ENCODE data around the gene CHST15. TPM values are rescaled to one million over a fixed set of nuclear protein-coding genes. Genes with fewer than 3 reads are reported as not detected.

The CHST15 gene
- total and polyA plus RNA-seq, 4 donors = 4.5 to 43.8 (median 25.0) TPM

DNA sequence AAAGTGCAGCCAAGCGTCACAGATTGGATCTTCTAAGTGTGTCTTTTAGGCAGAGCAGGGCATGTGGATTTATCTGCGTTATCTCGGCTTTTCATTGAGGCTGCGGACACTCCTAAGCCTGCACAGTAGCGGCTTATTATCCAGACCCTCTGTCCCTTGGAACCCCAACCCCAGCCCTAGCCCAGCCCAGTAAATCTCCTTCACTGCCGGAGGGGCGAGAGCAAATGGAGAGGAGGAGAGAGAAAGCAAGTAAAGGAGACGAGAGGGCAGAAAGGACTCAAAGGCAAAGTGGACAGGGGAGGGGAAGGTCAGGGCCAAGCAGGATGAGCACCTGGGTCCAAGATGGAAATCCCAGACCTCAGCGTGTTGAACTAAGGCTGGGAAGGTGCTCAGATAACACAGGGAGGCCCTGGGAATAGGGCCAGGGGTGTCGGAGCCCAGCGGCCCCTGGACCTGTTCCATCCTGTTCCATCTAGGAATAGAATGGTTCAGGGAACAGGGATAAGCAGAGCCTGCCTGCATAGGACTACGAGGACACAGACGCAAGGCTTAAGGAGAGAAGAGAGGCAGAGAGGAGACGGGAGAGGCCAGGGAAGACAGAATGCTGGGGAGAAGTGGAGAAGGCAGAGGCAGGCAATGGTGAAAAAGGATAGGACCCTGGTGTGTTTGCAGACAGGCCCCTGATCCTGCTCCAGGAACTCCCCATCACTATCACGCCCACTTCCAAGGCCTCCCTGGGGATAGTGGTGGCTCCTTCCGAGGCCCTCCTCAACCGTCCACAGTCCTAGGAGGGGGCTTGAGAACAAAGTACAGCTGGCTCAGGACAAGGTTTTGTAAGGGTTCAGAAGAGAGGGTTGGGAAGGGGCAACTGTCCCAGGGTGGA is 99.6 kb downstream of the CHST15 start:
- peaks cover 0 to 3% of the 10 kb centered on the region in 2 donors for H3K27me3 ChIP-seq (ENCODE audit: control insufficient read depth in 1 of 2, insufficient read depth in 2 of 2, low read length in 1 of 2)

GRCh38 chr10:123991611-123992570 is 101.5 kb downstream of the CHST15 start:
- Histone ChIP-seq H3K4me3 (ENCODE audit: low read length in 2 of 2) (no peak overlapping the region), H3K27me3 (ENCODE audit: control insufficient read depth in 1 of 2, insufficient read depth in 2 of 2, low read length in 1 of 2) (peaks cover 0 to 3% of the 10 kb centered on the region in 2 donors), H3K36me3 (ENCODE audit: control insufficient read depth in 1 of 2, insufficient read depth in 2 of 2, low read length in 1 of 2) (no peaks in the 10 kb centered on the region), H3K9me3 (ENCODE audit: control insufficient read depth, low read length) (no peaks in the 10 kb centered on the region), H3K27ac (ENCODE audit: low read depth in 1 of 2, low read length in 2 of 2) (no peak overlapping the region), H3K4me1 (ENCODE audit: control insufficient read depth in 1 of 2, insufficient read depth in 2 of 2, low read length in 2 of 2) (no peaks in the 10 kb centered on the region)
- no peak for ATAC-seq (ENCODE audit: low FRiP score)
- intact Hi-C loops (cut with DNase I) = no loop called here
- 14 to 26% methylated on average over 66 to 92 of the region's 92 CpGs for WGBS, 2 donors
- DNase-seq = peak in 1 of 2 donors; percentile 77

More for the DNA sequence above, 99.6 kb downstream of the CHST15 start:
- Histone ChIP-seq H3K36me3 (ENCODE audit: control insufficient read depth in 1 of 2, insufficient read depth in 2 of 2, low read length in 1 of 2) (no peaks in the 10 kb centered on the region), H3K9me3 (ENCODE audit: control insufficient read depth, low read length) (no peaks in the 10 kb centered on the region), H3K27ac (ENCODE audit: low read depth in 1 of 2, low read length in 2 of 2) (no peak overlapping the region), H3K4me1 (ENCODE audit: control insufficient read depth in 1 of 2, insufficient read depth in 2 of 2, low read length in 2 of 2) (no peaks in the 10 kb centered on the region), H3K4me3 (ENCODE audit: low read length in 2 of 2) (no peak overlapping the region)
- intact Hi-C loops (cut with DNase I) = loop anchor here in 1 of 2 donors (1.0 to 2.0 kb wide), 2 partner anchors 269 to 396 kb away; no protein-coding TSS in a partner anchor
- ATAC-seq (ENCODE audit: low FRiP score) (peak; percentile 2), DNase-seq (no peak)
- WGBS, 2 donors = 44 to 50% methylated on average over 17 of the region's 17 CpGs

DNA sequence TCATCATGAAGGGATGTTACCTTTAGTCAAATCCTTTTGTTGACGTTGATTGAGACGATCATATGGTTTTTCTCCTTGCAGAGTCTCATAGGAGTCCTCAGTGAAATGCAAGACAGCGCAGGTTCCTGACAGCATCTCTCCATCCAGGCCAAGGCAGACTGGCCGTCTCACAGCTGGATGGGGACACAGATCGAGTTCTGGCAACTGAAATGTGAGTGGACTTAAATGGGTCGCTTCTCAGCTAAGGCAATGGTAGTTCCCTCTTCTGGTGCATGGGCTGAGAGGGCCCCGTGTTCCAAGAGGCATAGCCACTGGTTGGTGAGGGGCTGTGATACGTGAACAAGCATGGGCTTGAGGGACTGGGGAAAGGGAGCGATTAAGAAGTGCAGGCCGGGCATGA is 102.5 kb downstream of the CHST15 start:
- no peaks in the 10 kb centered on the region for H3K9me3 ChIP-seq (ENCODE audit: control insufficient read depth, low read length)
- H3K4me3 ChIP-seq (ENCODE audit: low read length in 2 of 2) = no peak overlapping the region
- no peaks in the 10 kb centered on the region for H3K4me1 ChIP-seq (ENCODE audit: control insufficient read depth in 1 of 2, insufficient read depth in 2 of 2, low read length in 2 of 2)
- peaks cover 0 to 3% of the 10 kb centered on the region in 2 donors for H3K27me3 ChIP-seq (ENCODE audit: control insufficient read depth in 1 of 2, insufficient read depth in 2 of 2, low read length in 1 of 2)
- ATAC-seq (ENCODE audit: low FRiP score) (no peak), DNase-seq (no peak)
- intact Hi-C loops (cut with DNase I) = no loop called here
- 85 to 86% methylated on average over 10 of the region's 10 CpGs for WGBS, 2 donors
- H3K27ac ChIP-seq (ENCODE audit: low read depth in 1 of 2, low read length in 2 of 2) = no peak overlapping the region
- H3K36me3 ChIP-seq (ENCODE audit: control insufficient read depth in 1 of 2, insufficient read depth in 2 of 2, low read length in 1 of 2) = no peaks in the 10 kb centered on the region

- no peaks in the 10 kb centered on the region for H3K4me1 ChIP-seq (ENCODE audit: control insufficient read depth in 1 of 2, insufficient read depth in 2 of 2, low read length in 2 of 2)
- H3K27ac ChIP-seq (ENCODE audit: low read depth in 1 of 2, low read length in 2 of 2) = no peak overlapping the region
- no peak overlapping the region for H3K4me3 ChIP-seq (ENCODE audit: low read length in 2 of 2)
- 79 to 81% methylated on average over 2 of the region's 2 CpGs for WGBS, 2 donors
- H3K36me3 ChIP-seq (ENCODE audit: control insufficient read depth in 1 of 2, insufficient read depth in 2 of 2, low read length in 1 of 2) = no peaks in the 10 kb centered on the region
- ATAC-seq (ENCODE audit: low FRiP score) = no peak
- intact Hi-C loops (cut with DNase I) = no loop called here
- no peaks in the 10 kb centered on the region for H3K9me3 ChIP-seq (ENCODE audit: control insufficient read depth, low read length)
- peaks cover 0 to 5% of the 10 kb centered on the region in 2 donors for H3K27me3 ChIP-seq (ENCODE audit: control insufficient read depth in 1 of 2, insufficient read depth in 2 of 2, low read length in 1 of 2)
- no peak for DNase-seq
Observed at GRCh38 chr10:123988694-123989093, 104.7 kb downstream of the CHST15 start.

GRCh38 chr10:123986736-123987135 is 106.7 kb downstream of the CHST15 start:
- no peaks in the 10 kb centered on the region for H3K9me3 ChIP-seq (ENCODE audit: control insufficient read depth, low read length)

DNA sequence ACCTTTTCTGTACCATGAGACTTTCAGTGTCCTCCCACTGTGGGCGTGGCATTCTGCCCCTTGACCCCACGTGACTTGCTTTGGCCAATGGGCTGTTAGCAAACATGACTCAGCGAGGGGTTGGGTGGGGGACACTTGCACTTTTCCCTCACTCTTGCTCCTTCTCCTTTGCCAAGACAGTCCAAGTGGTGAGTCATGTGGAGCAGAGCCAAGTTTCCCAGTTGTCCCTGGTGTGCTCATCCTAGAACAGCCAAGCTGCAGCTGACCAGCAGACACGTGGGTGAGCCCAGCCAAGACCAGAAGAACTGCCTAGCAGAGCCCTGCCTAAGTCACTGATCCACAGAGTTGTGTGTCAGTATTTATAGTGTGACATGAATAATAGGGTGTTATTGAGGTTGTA is 119.0 kb downstream of the CHST15 start:
- intact Hi-C loops (cut with DNase I) = no loop called here
- Histone ChIP-seq H3K27ac (ENCODE audit: low read depth in 1 of 2, low read length in 2 of 2) (no peak overlapping the region), H3K9me3 (ENCODE audit: control insufficient read depth, low read length) (peaks cover 6% of the 10 kb centered on the region), H3K36me3 (ENCODE audit: control insufficient read depth in 1 of 2, insufficient read depth in 2 of 2, low read length in 1 of 2) (no peaks in the 10 kb centered on the region), H3K4me1 (ENCODE audit: control insufficient read depth in 1 of 2, insufficient read depth in 2 of 2, low read length in 2 of 2) (no peaks in the 10 kb centered on the region), H3K4me3 (ENCODE audit: low read length in 2 of 2) (no peak overlapping the region), H3K27me3 (ENCODE audit: control insufficient read depth in 1 of 2, insufficient read depth in 2 of 2, low read length in 1 of 2) (no peaks in the 10 kb centered on the region)
- DNase-seq (no peak), ATAC-seq (ENCODE audit: low FRiP score) (no peak)
- 70 to 81% methylated on average over 4 of the region's 4 CpGs for WGBS, 2 donors

More at GRCh38 chr10:123986736-123987135, 106.7 kb downstream of the CHST15 start:
- 68 to 72% methylated on average over 1 of the region's 1 CpG for WGBS, 2 donors
- no peak overlapping the region for H3K4me3 ChIP-seq (ENCODE audit: low read length in 2 of 2)
- intact Hi-C loops (cut with DNase I) = no loop called here
- H3K36me3 ChIP-seq (ENCODE audit: control insufficient read depth in 1 of 2, insufficient read depth in 2 of 2, low read length in 1 of 2) = no peaks in the 10 kb centered on the region
- H3K27me3 ChIP-seq (ENCODE audit: control insufficient read depth in 1 of 2, insufficient read depth in 2 of 2, low read length in 1 of 2) = peaks cover 0 to 5% of the 10 kb centered on the region in 2 donors
- H3K4me1 ChIP-seq (ENCODE audit: control insufficient read depth in 1 of 2, insufficient read depth in 2 of 2, low read length in 2 of 2) = no peaks in the 10 kb centered on the region
- H3K27ac ChIP-seq (ENCODE audit: low read depth in 1 of 2, low read length in 2 of 2) = no peak overlapping the region
- DNase-seq (no peak), ATAC-seq (ENCODE audit: low FRiP score) (no peak)

DNA sequence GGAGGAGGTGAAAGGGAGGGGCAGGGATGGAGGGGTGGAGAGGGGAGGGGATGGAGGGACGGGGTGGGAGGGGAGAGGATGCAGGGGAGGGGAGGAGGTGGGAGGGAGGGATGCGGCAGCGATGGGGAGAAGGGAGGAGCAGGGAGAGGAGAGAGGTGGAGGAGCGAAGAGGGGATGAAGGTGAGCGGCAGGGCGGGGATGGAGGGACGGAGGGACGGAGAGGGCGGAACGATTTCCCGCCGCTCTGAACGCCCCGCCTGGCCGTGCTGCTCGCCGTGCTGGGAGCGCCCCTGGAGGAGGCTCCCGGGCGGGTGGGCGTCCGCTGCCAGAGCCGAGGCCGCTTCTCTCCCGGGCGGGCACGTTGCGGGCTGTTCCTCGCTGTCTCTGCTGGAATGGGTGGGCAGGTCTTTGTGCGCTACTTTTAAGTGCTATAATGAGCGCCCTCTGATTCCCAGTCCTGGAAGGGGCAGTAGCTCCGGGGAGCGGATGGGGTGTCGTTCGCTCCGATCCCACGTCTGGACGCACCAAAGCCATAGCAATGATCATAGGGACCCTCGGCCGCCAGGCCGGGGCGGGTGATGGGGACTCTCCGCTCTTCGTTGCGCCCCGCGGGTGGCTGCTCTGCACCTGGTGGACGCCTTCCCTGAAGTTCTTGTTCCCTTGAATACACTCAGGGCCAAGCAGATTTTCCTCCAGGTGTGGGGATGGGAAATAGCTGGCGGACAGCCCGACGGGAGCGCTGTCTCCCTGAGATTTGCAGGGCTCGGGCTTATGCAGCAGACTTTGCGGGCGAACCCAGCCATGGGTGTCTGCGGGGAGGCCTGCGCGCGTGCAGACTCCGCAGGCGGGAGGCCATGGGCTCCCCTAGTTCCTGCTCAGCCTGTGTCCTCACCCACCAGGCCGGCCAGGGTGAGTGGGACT is 120.7 kb downstream of the CHST15 start:
- ATAC-seq (ENCODE audit: low FRiP score) (no peak), DNase-seq (no peak)
- WGBS, 2 donors = 5 to 6% methylated on average over 55 to 62 of the region's 62 CpGs

GRCh38 chr10:123970927-123971286 is 122.5 kb downstream of the CHST15 start:
- Histone ChIP-seq H3K4me1 (ENCODE audit: control insufficient read depth in 1 of 2, insufficient read depth in 2 of 2, low read length in 2 of 2) (no peaks in the 10 kb centered on the region), H3K27ac (ENCODE audit: low read depth in 1 of 2, low read length in 2 of 2) (no peak overlapping the region), H3K4me3 (ENCODE audit: low read length in 2 of 2) (no peak overlapping the region), H3K36me3 (ENCODE audit: control insufficient read depth in 1 of 2, insufficient read depth in 2 of 2, low read length in 1 of 2) (no peaks in the 10 kb centered on the region), H3K27me3 (ENCODE audit: control insufficient read depth in 1 of 2, insufficient read depth in 2 of 2, low read length in 1 of 2) (no peaks in the 10 kb centered on the region), H3K9me3 (ENCODE audit: control insufficient read depth, low read length) (peaks cover 6% of the 10 kb centered on the region)
- 53% methylated on average over 4 of the region's 4 CpGs for WGBS, 2 donors
- ATAC-seq (ENCODE audit: low FRiP score) = no peak
- no peak for DNase-seq
- intact Hi-C loops (cut with DNase I) = no loop called here

More for the DNA sequence above, 120.7 kb downstream of the CHST15 start:
- H3K27ac ChIP-seq (ENCODE audit: low read depth in 1 of 2, low read length in 2 of 2) = no peak overlapping the region
- intact Hi-C loops (cut with DNase I) = no loop called here
- no peaks in the 10 kb centered on the region for H3K36me3 ChIP-seq (ENCODE audit: control insufficient read depth in 1 of 2, insufficient read depth in 2 of 2, low read length in 1 of 2)
- H3K4me3 ChIP-seq (ENCODE audit: low read length in 2 of 2) = no peak overlapping the region
- H3K9me3 ChIP-seq (ENCODE audit: control insufficient read depth, low read length) = peaks cover 6% of the 10 kb centered on the region
- no peaks in the 10 kb centered on the region for H3K4me1 ChIP-seq (ENCODE audit: control insufficient read depth in 1 of 2, insufficient read depth in 2 of 2, low read length in 2 of 2)
- no peaks in the 10 kb centered on the region for H3K27me3 ChIP-seq (ENCODE audit: control insufficient read depth in 1 of 2, insufficient read depth in 2 of 2, low read length in 1 of 2)
